GM12874 (cell line): ENCODE data around the gene RIN1.

Experiments
- TF ChIP-seq, protein P1 (sequence below): IDR thresholded peaks from 2 replicates; pipeline ENCODE4 v1.5.1; 2011; ENCODE audit warnings: low read depth, mild to moderate bottlenecking, control low read depth, low read length, moderate library complexity; ENCODE audit not compliant: insufficient read depth

RIN1 gene

GRCh38 chr11:66367561-66368312 lies 31.5 kb upstream of the RIN1 start:
- TF ChIP-seq, protein P1, sequence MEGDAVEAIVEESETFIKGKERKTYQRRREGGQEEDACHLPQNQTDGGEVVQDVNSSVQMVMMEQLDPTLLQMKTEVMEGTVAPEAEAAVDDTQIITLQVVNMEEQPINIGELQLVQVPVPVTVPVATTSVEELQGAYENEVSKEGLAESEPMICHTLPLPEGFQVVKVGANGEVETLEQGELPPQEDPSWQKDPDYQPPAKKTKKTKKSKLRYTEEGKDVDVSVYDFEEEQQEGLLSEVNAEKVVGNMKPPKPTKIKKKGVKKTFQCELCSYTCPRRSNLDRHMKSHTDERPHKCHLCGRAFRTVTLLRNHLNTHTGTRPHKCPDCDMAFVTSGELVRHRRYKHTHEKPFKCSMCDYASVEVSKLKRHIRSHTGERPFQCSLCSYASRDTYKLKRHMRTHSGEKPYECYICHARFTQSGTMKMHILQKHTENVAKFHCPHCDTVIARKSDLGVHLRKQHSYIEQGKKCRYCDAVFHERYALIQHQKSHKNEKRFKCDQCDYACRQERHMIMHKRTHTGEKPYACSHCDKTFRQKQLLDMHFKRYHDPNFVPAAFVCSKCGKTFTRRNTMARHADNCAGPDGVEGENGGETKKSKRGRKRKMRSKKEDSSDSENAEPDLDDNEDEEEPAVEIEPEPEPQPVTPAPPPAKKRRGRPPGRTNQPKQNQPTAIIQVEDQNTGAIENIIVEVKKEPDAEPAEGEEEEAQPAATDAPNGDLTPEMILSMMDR, result no peak

- TF ChIP-seq, protein P1, result no peak
These were observed 30.7 kb upstream of the RIN1 start for GRCh38 chr11:66366844-66367477.

- TF ChIP-seq, protein P1, result no peak
These were observed 29.7 kb upstream of the RIN1 start for GRCh38 chr11:66365711-66366619.

DNA sequence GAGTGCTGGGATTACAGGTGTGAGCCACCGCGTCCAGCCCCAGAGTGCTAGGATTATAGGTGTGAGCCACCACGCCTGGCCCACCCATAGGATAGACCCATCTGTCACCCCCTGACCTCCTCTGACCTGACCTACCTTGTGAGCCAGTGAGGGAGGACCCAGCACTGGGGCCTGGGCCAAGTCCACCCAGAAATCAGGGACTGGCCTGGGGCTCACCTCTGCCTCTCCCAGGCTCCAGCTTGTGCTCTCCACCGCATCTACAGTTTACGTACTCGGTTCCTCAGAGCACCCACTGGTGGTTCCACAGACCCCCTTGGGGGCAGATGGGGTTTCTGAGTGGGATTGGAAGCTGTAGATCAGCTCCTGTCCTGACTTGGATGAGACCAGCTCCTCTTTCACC lies 28.9 kb upstream of the RIN1 start:
- TF ChIP-seq, protein P1, result no peak

GRCh38 chr11:66363805-66364535 lies 27.7 kb upstream of the RIN1 start:
- TF ChIP-seq, protein P1, result peak; percentile 95

GRCh38 chr11:66363187-66363601 lies 27.0 kb upstream of the RIN1 start:
- TF ChIP-seq, protein P1, result no peak
